Prostate gland (tissue), 2 donors: ENCODE data around the gene NT5M. TPM values are rescaled to one million over a fixed set of nuclear protein-coding genes. Genes with fewer than 3 reads are reported as not detected.

Source experiments
- DNase-seq: peaks from one replicate; pipeline ENCODE4 v3.0.0-alpha.2; 2019; ENCODE audit warnings: low spot score
- H3K27ac ChIP-seq, 2 donors: fragments of 200-600 bp; sonication (generic); 2 replicates each; pipeline ENCODE4 v1.5.1; 2017 to 2019
- H3K27me3 ChIP-seq: fragments of 200-600 bp; sonication (generic); replicated peaks from 2 replicates; pipeline ENCODE4 v1.5.1; 2019; ENCODE audit not compliant: insufficient read depth
- H3K36me3 ChIP-seq, 2 donors: fragments of 200-600 bp; sonication (generic); 1 replicate in 1 of 2; 2 replicates in 1 of 2; pipeline versions ENCODE4 v1.5.1 to v1.8.1; 2017 to 2019
- H3K4me1 ChIP-seq: fragments of 200-600 bp; sonication (generic); replicated peaks from 2 replicates; pipeline ENCODE4 v1.5.1; 2019
- H3K4me3 ChIP-seq, 2 donors: fragments of 200-600 bp; sonication (generic); 2 replicates each; pipeline ENCODE4 v1.5.1; 2017 to 2019
- H3K9me3 ChIP-seq: fragments of 200-600 bp; sonication (generic); 2 replicates; pipeline ENCODE4 v1.5.1; 2017
- CTCF ChIP-seq, 4 experiments: fragments of 200-600 bp in 2 of 4; fragments of 450-650 bp in 2 of 4; sonication (generic) in 2 of 4; IDR thresholded peaks; 1 replicate in 3 of 4; 2 replicates in 1 of 4; pipeline ENCODE4 v1.5.1; 2016 to 2019; ENCODE audit warnings: antibody characterized with exemption in 4 of 4, mild to moderate bottlenecking in 2 of 4, moderate library complexity in 2 of 4
- POLR2A ChIP-seq: fragments of 450-650 bp; IDR thresholded peaks from one replicate; pipeline ENCODE4 v1.6.1; 2016; ENCODE audit warnings: antibody characterized with exemption, mild to moderate bottlenecking
- POLR2AphosphoS5 ChIP-seq: sonication (generic); formaldehyde crosslinking; IDR thresholded peaks from one replicate; pipeline ENCODE4 v1.6.1; 2017; ENCODE audit warnings: antibody characterized with exemption
- whole genome bisulfite sequencing: methylation state at CpG from one replicate; pipeline ENCODE4 v1.1.5; 2018; 5-methylcytosine and 5-hydroxymethylcytosine counted together
- intact Hi-C: fragments of 100-400 bp; cut with DNase I; formaldehyde crosslinking; loops from one replicate; pipeline ENCODE4 v1.14.2; 2022
- total RNA-seq, 2 donors: library from RNA; depleted of rRNA; stranded (reverse); fragments of >200 nt; gene quantifications; one replicate each; pipeline ENCODE4 v1.1.0, GENCODE V29; 2016

Gene NT5M
- total RNA-seq, 2 donors from 2014 or later = 7.6 to 35.2 TPM

GRCh38 chr17:17351901-17352781 lies 49.0 kb downstream of the NT5M start:
- Histone ChIP-seq H3K9me3 (no peaks in the 10 kb centered on the region), H3K27me3 (no peaks in the 10 kb centered on the region), H3K27ac (no peak overlapping the region), H3K36me3 (no peaks in the 10 kb centered on the region), H3K4me3 (no peak overlapping the region), H3K4me1 (no peaks in the 10 kb centered on the region)
- WGBS = 66% methylated on average over 35 of the region's 35 CpGs
- intact Hi-C loops = loop anchor here (10.0 kb wide), 1 partner anchor 683 kb away; the partner anchor contains the start of genes ATPAF2 and GID4
- no peak for DNase-seq
- TF ChIP-seq POLR2A = no peak
- TF ChIP-seq POLR2AphosphoS5 = no peak
- no peak for TF ChIP-seq CTCF (IDR thresholded peaks at IDR 0.05)

- H3K4me1 ChIP-seq = no peaks in the 10 kb centered on the region
- no peak for DNase-seq
- TF ChIP-seq CTCF (IDR thresholded peaks at IDR 0.05) (no peak), POLR2AphosphoS5 (no peak), POLR2A (no peak)
- no peaks in the 10 kb centered on the region for H3K27me3 ChIP-seq
- H3K4me3 ChIP-seq = no peak overlapping the region
- no peak overlapping the region for H3K27ac ChIP-seq
- intact Hi-C loops = loop anchor here (10.0 kb wide), 1 partner anchor 682 kb away; the partner anchor contains the start of genes ATPAF2 and GID4
- no peaks in the 10 kb centered on the region for H3K36me3 ChIP-seq
- 88% methylated on average over 14 of the region's 14 CpGs for WGBS
- H3K9me3 ChIP-seq = no peaks in the 10 kb centered on the region
Observed at GRCh38 chr17:17352836-17353624, 49.9 kb downstream of the NT5M start.

GRCh38 chr17:17353625-17354484 lies 50.7 kb downstream of the NT5M start:
- Histone ChIP-seq H3K27me3 (no peaks in the 10 kb centered on the region), H3K9me3 (no peaks in the 10 kb centered on the region), H3K4me1 (no peaks in the 10 kb centered on the region), H3K36me3 (no peaks in the 10 kb centered on the region), H3K4me3 (no peak overlapping the region), H3K27ac (no peak overlapping the region)
- 92% methylated on average over 15 of the region's 15 CpGs for WGBS
- no peak for DNase-seq
- TF ChIP-seq CTCF (IDR thresholded peaks at IDR 0.05) (no peak), POLR2AphosphoS5 (no peak), POLR2A (no peak)
- intact Hi-C loops = loop anchor here (10.0 kb wide), 1 partner anchor 681 kb away; the partner anchor contains the start of genes ATPAF2 and GID4

- WGBS = 32% methylated on average over 14 of the region's 14 CpGs
- intact Hi-C loops = loop anchor here (1.0 to 10.0 kb wide), 4 partner anchors 143 to 680 kb away; partner anchors contain the start of genes ATPAF2, GID4 and RASD1
Observed at GRCh38 chr17:17354560-17355349, 51.6 kb downstream of the NT5M start.

More at GRCh38 chr17:17354560-17355349, 51.6 kb downstream of the NT5M start:
- Histone ChIP-seq H3K27me3 (no peaks in the 10 kb centered on the region), H3K27ac (no peak overlapping the region), H3K4me3 (no peak overlapping the region), H3K36me3 (no peaks in the 10 kb centered on the region), H3K4me1 (no peaks in the 10 kb centered on the region), H3K9me3 (no peaks in the 10 kb centered on the region)
- DNase-seq = peak; percentile 58
- no peak for TF ChIP-seq POLR2A
- peak; percentile 76 to 96 (median 90) for TF ChIP-seq CTCF (IDR thresholded peaks at IDR 0.05)
- TF ChIP-seq POLR2AphosphoS5 = peak; percentile 62
